ENCODE measurements around the gene FAM168A. TPM values are rescaled to one million over a fixed set of nuclear protein-coding genes. Genes with fewer than 3 reads are reported as not detected.
A peak's percentile ranks its signal among the peaks of the same experiment; 100 is the strongest.

The FAM168A gene
- total RNA-seq, 1 experiment from 2014 or later = 13.8 TPM

GRCh38 chr11:73412308-73412707 is 185.6 kb downstream of the FAM168A start:
- DNase-seq (ENCODE audit: unreplicated experiment) = peak; percentile 25
- no TSS peak for BruUV-seq (replicated peaks)
- TF ChIP-seq CTCF (IDR thresholded peaks at IDR 0.05; ENCODE audit: unreplicated experiment) = no peak
- ChIA-PET POLR2A (no interaction called here), CTCF (no interaction called here)
- Mint-ChIP-seq H3K27ac (ENCODE audit: low read depth, unreplicated experiment) (no peak overlapping the region), H3K4me1 (ENCODE audit: insufficient read depth, unreplicated experiment) (peaks cover 6% of the 10 kb centered on the region), H3K9me3 (ENCODE audit: unreplicated experiment) (no peaks in the 10 kb centered on the region), H3K27me3 (ENCODE audit: insufficient read depth, unreplicated experiment) (no peaks in the 10 kb centered on the region), H3K4me3 (ENCODE audit: unreplicated experiment) (no peak overlapping the region), H3K36me3 (ENCODE audit: insufficient read depth, unreplicated experiment) (peaks cover 5% of the 10 kb centered on the region)
- intact Hi-C loops (cut with micrococcal nuclease) = no loop called here

- no peak overlapping the region for H3K27ac Mint-ChIP-seq (ENCODE audit: low read depth, unreplicated experiment)
- no peak for TF ChIP-seq CTCF (IDR thresholded peaks at IDR 0.05; ENCODE audit: unreplicated experiment)
- no peak overlapping the region for H3K4me3 Mint-ChIP-seq (ENCODE audit: unreplicated experiment)
- ChIA-PET CTCF (interaction anchor here (0.6 kb wide), 1 partner anchor 249 kb away, joined by 3 read pairs; no protein-coding TSS in a partner anchor), POLR2A (no interaction called here)
- no peaks in the 10 kb centered on the region for H3K27me3 Mint-ChIP-seq (ENCODE audit: insufficient read depth, unreplicated experiment)
- DNase-seq (ENCODE audit: unreplicated experiment) = no peak
- no TSS peak for BruUV-seq (replicated peaks)
- peaks cover 6% of the 10 kb centered on the region for H3K4me1 Mint-ChIP-seq (ENCODE audit: insufficient read depth, unreplicated experiment)
- H3K9me3 Mint-ChIP-seq (ENCODE audit: unreplicated experiment) = no peaks in the 10 kb centered on the region
- intact Hi-C loops (cut with micrococcal nuclease) = no loop called here
- no peaks in the 10 kb centered on the region for H3K36me3 Mint-ChIP-seq (ENCODE audit: insufficient read depth, unreplicated experiment)
Observed at GRCh38 chr11:73411031-73411430, 186.9 kb downstream of the FAM168A start.

GRCh38 chr11:73410627-73411026 is 187.3 kb downstream of the FAM168A start:
- H3K27ac Mint-ChIP-seq (ENCODE audit: low read depth, unreplicated experiment) = no peak overlapping the region
- H3K4me3 Mint-ChIP-seq (ENCODE audit: unreplicated experiment) = no peak overlapping the region
- POLR2A ChIA-PET = no interaction called here
- H3K36me3 Mint-ChIP-seq (ENCODE audit: insufficient read depth, unreplicated experiment) = no peaks in the 10 kb centered on the region
- no peaks in the 10 kb centered on the region for H3K9me3 Mint-ChIP-seq (ENCODE audit: unreplicated experiment)
- peaks cover 6% of the 10 kb centered on the region for H3K4me1 Mint-ChIP-seq (ENCODE audit: insufficient read depth, unreplicated experiment)
- DNase-seq (ENCODE audit: unreplicated experiment) = no peak
- CTCF ChIA-PET = no interaction called here
- intact Hi-C loops (cut with micrococcal nuclease) = no loop called here
- TF ChIP-seq CTCF (IDR thresholded peaks at IDR 0.05; ENCODE audit: unreplicated experiment) = no peak
- BruUV-seq (replicated peaks) = no TSS peak
- H3K27me3 Mint-ChIP-seq (ENCODE audit: insufficient read depth, unreplicated experiment) = no peaks in the 10 kb centered on the region

GRCh38 chr11:73409431-73409830 is 188.5 kb downstream of the FAM168A start:
- no peaks in the 10 kb centered on the region for H3K36me3 Mint-ChIP-seq (ENCODE audit: insufficient read depth, unreplicated experiment)
- no peak overlapping the region for H3K27ac Mint-ChIP-seq (ENCODE audit: low read depth, unreplicated experiment)
- peaks cover 6% of the 10 kb centered on the region for H3K4me1 Mint-ChIP-seq (ENCODE audit: insufficient read depth, unreplicated experiment)
- intact Hi-C loops (cut with micrococcal nuclease) = no loop called here
- ChIA-PET CTCF (interaction anchor here (0.6 to 1.8 kb wide), 2 partner anchors 14 to 251 kb away, joined by 3 to 5 read pairs; no protein-coding TSS in a partner anchor), POLR2A (interaction anchor here (0.9 kb wide), 1 partner anchor 19 kb away, joined by 4 read pairs; no protein-coding TSS in a partner anchor)
- no peak for TF ChIP-seq CTCF (IDR thresholded peaks at IDR 0.05; ENCODE audit: unreplicated experiment)
- H3K27me3 Mint-ChIP-seq (ENCODE audit: insufficient read depth, unreplicated experiment) = no peaks in the 10 kb centered on the region
- BruUV-seq (replicated peaks) = no TSS peak
- no peaks in the 10 kb centered on the region for H3K9me3 Mint-ChIP-seq (ENCODE audit: unreplicated experiment)
- H3K4me3 Mint-ChIP-seq (ENCODE audit: unreplicated experiment) = no peak overlapping the region
- no peak for DNase-seq (ENCODE audit: unreplicated experiment)

Data from MCF 10A (cell line).